ENCODE data around the gene TREML2. TPM values are rescaled to one million over a fixed set of nuclear protein-coding genes. Genes with fewer than 3 reads are reported as not detected.

TREML2 gene
- total and polyA plus RNA-seq, 8 donors: 0.08 to 0.37 (median 0.12) TPM; not detected in 5

GRCh38 chr6:41239467-41240159 is 38.7 kb upstream of the TREML2 start:
- H3K27ac ChIP-seq: no peak overlapping the region
- no peak for DNase-seq

GRCh38 chr6:41237128-41237527 is 36.2 kb upstream of the TREML2 start:
- Histone ChIP-seq H3K9me3 (no peaks in the 10 kb centered on the region), H3K4me1 (no peaks in the 10 kb centered on the region), H3K36me3 (no peaks in the 10 kb centered on the region), H3K4me3 (no peak overlapping the region), H3K27me3 (peaks cover 0 to 47% (median 21%) of the 10 kb centered on the region in 3 donors), H3K27ac (no peak overlapping the region)
- 75 to 85% (median 78%) methylated on average over 5 of the region's 5 CpGs for WGBS, 5 donors
- intact Hi-C loops (cut with DNase I; ENCODE audit: low total_unique reads): no loop called here
- TF ChIP-seq EP300 (IDR thresholded peaks at IDR 0.05): no peak
- no peak for TF ChIP-seq POLR2A (IDR thresholded peaks at IDR 0.05)
- no peak for TF ChIP-seq CTCF (IDR thresholded peaks at IDR 0.05)
- no peak for TF ChIP-seq POLR2AphosphoS5 (IDR thresholded peaks at IDR 0.05)
- DNase-seq: no peak

More at GRCh38 chr6:41239467-41240159, 38.7 kb upstream of the TREML2 start:
- no peaks in the 10 kb centered on the region for H3K36me3 ChIP-seq
- whole genome bisulfite sequencing, 5 donors: 9 to 19% (median 15%) methylated on average over 20 to 22 of the region's 22 CpGs
- H3K4me1 ChIP-seq: no peaks in the 10 kb centered on the region
- TF ChIP-seq EP300 (IDR thresholded peaks at IDR 0.05): no peak
- no peak for TF ChIP-seq POLR2A (IDR thresholded peaks at IDR 0.05)
- no peak for TF ChIP-seq POLR2AphosphoS5 (IDR thresholded peaks at IDR 0.05)
- no peak for TF ChIP-seq CTCF (IDR thresholded peaks at IDR 0.05)
- no peaks in the 10 kb centered on the region for H3K9me3 ChIP-seq
- intact Hi-C loops (cut with DNase I; ENCODE audit: low total_unique reads): no loop called here
- H3K4me3 ChIP-seq: no peak overlapping the region
- H3K27me3 ChIP-seq: peaks cover 0 to 54% (median 21%) of the 10 kb centered on the region in 3 donors

GRCh38 chr6:41236276-41236675 is 35.3 kb upstream of the TREML2 start:
- H3K4me3 ChIP-seq: no peak overlapping the region
- TF ChIP-seq CTCF (IDR thresholded peaks at IDR 0.05) (no peak), EP300 (IDR thresholded peaks at IDR 0.05) (no peak), POLR2A (IDR thresholded peaks at IDR 0.05) (no peak), POLR2AphosphoS5 (IDR thresholded peaks at IDR 0.05) (no peak)
- peaks cover 0 to 40% (median 21%) of the 10 kb centered on the region in 3 donors for H3K27me3 ChIP-seq
- no peak overlapping the region for H3K27ac ChIP-seq
- no peaks in the 10 kb centered on the region for H3K36me3 ChIP-seq
- no peaks in the 10 kb centered on the region for H3K4me1 ChIP-seq
- 76 to 93% (median 79%) methylated on average over 4 of the region's 4 CpGs for WGBS, 5 donors
- no peak for DNase-seq
- no peaks in the 10 kb centered on the region for H3K9me3 ChIP-seq
- intact Hi-C loops (cut with DNase I; ENCODE audit: low total_unique reads): no loop called here

- no peaks in the 10 kb centered on the region for H3K9me3 ChIP-seq
- WGBS, 5 donors: 69 to 86% (median 75%) methylated on average over 6 of the region's 6 CpGs
- no peak overlapping the region for H3K4me3 ChIP-seq
- intact Hi-C loops (cut with DNase I; ENCODE audit: low total_unique reads): no loop called here
- no peak overlapping the region for H3K27ac ChIP-seq
- peaks cover 0 to 21% (median 10%) of the 10 kb centered on the region in 3 donors for H3K27me3 ChIP-seq
- TF ChIP-seq POLR2A (IDR thresholded peaks at IDR 0.05): no peak
- no peak for TF ChIP-seq POLR2AphosphoS5 (IDR thresholded peaks at IDR 0.05)
- TF ChIP-seq CTCF (IDR thresholded peaks at IDR 0.05): no peak
- TF ChIP-seq EP300 (IDR thresholded peaks at IDR 0.05): no peak
- no peaks in the 10 kb centered on the region for H3K36me3 ChIP-seq
- H3K4me1 ChIP-seq: no peaks in the 10 kb centered on the region
- DNase-seq: no peak
Measured at GRCh38 chr6:41232667-41233066, 31.7 kb upstream of the TREML2 start.

Measured in stomach (tissue), 9 donors.